Measurements from ENCODE around the gene GUCA2A. TPM values are rescaled to one million over a fixed set of nuclear protein-coding genes. Genes with fewer than 3 reads are reported as not detected.

GUCA2A gene
- total RNA-seq, 8 experiments from 2014 or later = not detected

DNA sequence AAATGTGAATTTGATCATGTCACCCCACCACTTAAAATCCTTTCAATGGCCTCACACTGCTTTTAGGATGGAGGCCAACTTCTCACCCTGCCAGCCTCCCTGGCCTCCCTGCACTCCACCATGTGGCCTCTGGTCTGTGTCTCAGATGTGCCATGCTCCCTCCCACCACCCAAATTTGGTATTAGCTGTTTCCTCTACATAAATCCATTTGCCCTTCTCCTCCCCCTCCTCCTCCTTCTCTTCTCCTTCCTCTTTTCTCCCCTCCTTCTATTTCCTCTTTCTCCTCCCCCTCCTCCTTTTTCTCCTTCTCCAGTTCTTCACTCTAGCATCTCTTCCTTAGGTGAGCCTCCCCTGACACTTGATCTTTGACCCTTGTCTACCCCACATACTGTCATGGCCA, 28.1 kb downstream of the GUCA2A start:
- Histone ChIP-seq H3K4me1 (replicated peaks in 1 of 2) (peaks cover 0 to 6% of the 10 kb centered on the region in 2 donors), H3K4me3 (no peak overlapping the region), H3K27ac (no peak overlapping the region)
- no peak for ATAC-seq (replicated peaks in 6 of 8)
- in situ Hi-C loops (cut with MboI; ENCODE audit: low pct_unique_long_range_greater_than_20kb in 2 of 9, low sequenced_read_pairs in 9 of 9, unreplicated experiment in 9 of 9) = loop anchor here in 2 of 9 experiments (25.0 kb wide), 2 partner anchors 549 to 574 kb away; no protein-coding TSS in a partner anchor

DNA sequence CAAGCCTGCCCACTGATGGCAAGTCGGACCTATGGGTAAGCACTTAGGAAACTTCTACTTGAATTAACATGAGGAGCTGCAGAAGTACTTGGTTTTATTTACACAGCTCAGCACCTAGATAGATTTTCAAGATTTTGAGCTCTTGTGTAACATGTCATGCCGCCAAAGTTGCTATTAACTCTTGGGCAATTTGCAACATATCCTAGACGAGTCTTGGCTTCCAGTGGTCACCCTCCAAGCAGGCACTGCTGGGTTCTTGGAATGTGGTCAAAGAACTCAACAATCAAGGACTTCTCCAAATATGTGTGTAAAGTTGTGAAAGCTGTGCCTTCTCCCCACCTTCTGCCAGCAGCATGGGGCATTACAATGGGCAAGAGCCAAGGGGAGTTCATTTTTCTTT, 29.1 kb downstream of the GUCA2A start:
- 14 to 93% (median 76%) methylated on average over 1 to 3 of the region's 3 CpGs; no CpG with 5 or more reads in 4 of the 10 experiments for WGBS, 10 experiments
- Histone ChIP-seq H3K27ac (no peak overlapping the region), H3K4me1 (replicated peaks in 1 of 2) (peaks cover 0 to 6% of the 10 kb centered on the region in 2 donors), H3K4me3 (no peak overlapping the region)
- in situ Hi-C loops (cut with MboI; ENCODE audit: low pct_unique_long_range_greater_than_20kb in 2 of 9, low sequenced_read_pairs in 9 of 9, unreplicated experiment in 9 of 9) = loop anchor here in 2 of 9 experiments (25.0 kb wide), 2 partner anchors 548 to 573 kb away; no protein-coding TSS in a partner anchor
- no peak for ATAC-seq (replicated peaks in 6 of 8)

DNA sequence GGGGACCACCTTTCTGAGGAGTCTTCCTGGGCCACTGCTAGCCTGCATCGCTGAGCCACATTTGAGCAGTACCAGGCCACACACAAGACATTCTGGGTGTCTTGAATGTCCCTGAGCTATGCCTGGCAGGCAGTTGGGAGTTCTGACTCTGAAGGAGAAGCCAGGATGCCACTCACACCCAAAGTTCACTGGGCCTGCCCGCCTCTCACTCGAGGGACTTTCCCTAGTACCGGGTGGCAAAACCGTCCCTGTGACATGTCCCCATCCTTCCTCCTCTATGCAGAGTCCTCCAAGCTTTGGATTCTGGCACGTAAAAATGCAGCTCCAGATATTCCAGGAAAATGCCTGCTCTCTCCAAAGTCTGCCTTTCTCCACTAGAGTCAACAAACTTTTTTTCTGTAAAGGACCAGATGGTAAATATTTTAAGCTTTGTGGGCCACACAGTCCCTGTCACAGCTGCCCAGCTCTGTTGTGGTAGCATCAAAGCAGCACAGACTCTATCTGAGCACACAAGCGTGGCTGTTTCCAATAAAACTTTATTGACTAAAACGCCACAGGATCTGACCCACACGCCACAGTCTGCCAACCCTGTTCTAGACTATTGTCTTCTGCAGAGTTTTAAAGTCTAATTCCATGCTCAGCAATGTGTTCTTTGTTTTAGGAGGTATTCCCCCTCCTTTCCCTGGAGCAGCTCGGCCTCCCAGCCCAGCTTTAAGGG, 30.6 kb downstream of the GUCA2A start:
- Histone ChIP-seq H3K4me1 (replicated peaks in 1 of 2) (peaks cover 0 to 6% of the 10 kb centered on the region in 2 donors), H3K4me3 (no peak overlapping the region), H3K27ac (no peak overlapping the region)
- in situ Hi-C loops (cut with MboI; ENCODE audit: low pct_unique_long_range_greater_than_20kb in 2 of 9, low sequenced_read_pairs in 9 of 9, unreplicated experiment in 9 of 9) = loop anchor here in 2 of 9 experiments (25.0 kb wide), 2 partner anchors 547 to 572 kb away; no protein-coding TSS in a partner anchor
- WGBS, 10 experiments = 24 to 87% (median 77%) methylated on average over 2 to 10 of the region's 10 CpGs; no CpG with 5 or more reads in 2 of the 10 experiments
- no peak for ATAC-seq (replicated peaks in 6 of 8)

DNA sequence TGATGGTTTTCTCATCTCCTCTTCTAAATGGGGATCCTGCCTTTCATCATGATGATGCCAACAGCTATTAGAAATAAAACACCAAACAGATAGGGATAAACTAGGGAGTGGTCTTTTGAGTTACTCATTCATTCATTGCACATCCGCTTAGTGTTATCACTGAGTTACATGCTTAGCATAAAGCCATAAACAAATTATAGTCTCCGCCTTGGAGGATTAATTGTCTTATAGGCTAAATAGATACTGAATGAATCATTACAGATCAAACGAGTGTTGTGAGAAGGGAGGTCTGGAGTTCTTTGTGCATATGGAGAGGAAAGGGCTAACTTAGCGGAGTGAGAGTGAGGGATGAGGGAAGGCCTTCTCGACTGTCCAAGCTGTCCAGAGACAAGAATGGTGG, 31.2 kb downstream of the GUCA2A start:
- 24 to 100% (median 72%) methylated on average over 1 to 5 of the region's 5 CpGs; no CpG with 5 or more reads in 1 of the 10 experiments for WGBS, 10 experiments
- in situ Hi-C loops (cut with MboI; ENCODE audit: low pct_unique_long_range_greater_than_20kb in 2 of 9, low sequenced_read_pairs in 9 of 9, unreplicated experiment in 9 of 9) = loop anchor here in 2 of 9 experiments (25.0 kb wide), 2 partner anchors 546 to 571 kb away; no protein-coding TSS in a partner anchor
- peak in 2 of 8 experiments; percentile 75 to 76 for ATAC-seq (replicated peaks in 6 of 8)
- Histone ChIP-seq H3K4me3 (no peak overlapping the region), H3K4me1 (replicated peaks in 1 of 2) (peaks cover 0 to 9% of the 10 kb centered on the region in 2 donors), H3K27ac (no peak overlapping the region)

DNA sequence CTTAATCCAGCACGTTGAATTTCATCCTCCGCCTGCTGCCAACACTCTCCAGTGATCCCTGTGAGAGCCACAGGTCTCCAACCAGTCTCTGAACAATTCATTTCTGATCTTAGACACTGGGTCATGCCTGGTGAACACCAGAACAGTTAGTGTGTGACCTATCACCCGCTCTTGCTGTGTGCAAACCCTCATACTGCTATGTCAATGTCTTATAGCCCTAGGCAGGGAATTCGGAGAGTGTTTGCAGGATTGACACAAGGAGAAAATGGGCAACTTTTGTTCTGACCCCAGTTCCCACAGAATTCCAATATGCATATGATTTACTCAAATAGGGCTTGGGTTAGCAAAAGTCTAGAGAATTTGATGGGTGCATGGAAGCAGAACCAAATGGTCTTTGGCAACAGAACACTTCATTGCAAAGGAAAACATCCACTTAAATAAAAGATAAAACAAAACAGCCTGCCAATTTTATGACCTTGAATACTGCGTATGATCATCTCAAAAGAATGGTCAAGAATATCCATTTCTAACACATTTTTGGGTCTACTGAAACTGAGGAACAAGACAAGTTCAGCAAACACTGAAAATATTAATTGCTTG, 34.4 kb downstream of the GUCA2A start:
- in situ Hi-C loops (cut with MboI; ENCODE audit: low pct_unique_long_range_greater_than_20kb in 2 of 9, low sequenced_read_pairs in 9 of 9, unreplicated experiment in 9 of 9) = loop anchor here in 2 of 9 experiments (25.0 kb wide), 2 partner anchors 543 to 568 kb away; no protein-coding TSS in a partner anchor
- WGBS, 10 experiments = 0 to 100% (median 86%) methylated on average over 1 to 5 of the region's 5 CpGs; no CpG with 5 or more reads in 1 of the 10 experiments
- Histone ChIP-seq H3K4me3 (no peak overlapping the region), H3K4me1 (replicated peaks in 1 of 2) (peaks cover 0 to 12% of the 10 kb centered on the region in 2 donors), H3K27ac (no peak overlapping the region)
- ATAC-seq (replicated peaks in 6 of 8) = no peak

DNA sequence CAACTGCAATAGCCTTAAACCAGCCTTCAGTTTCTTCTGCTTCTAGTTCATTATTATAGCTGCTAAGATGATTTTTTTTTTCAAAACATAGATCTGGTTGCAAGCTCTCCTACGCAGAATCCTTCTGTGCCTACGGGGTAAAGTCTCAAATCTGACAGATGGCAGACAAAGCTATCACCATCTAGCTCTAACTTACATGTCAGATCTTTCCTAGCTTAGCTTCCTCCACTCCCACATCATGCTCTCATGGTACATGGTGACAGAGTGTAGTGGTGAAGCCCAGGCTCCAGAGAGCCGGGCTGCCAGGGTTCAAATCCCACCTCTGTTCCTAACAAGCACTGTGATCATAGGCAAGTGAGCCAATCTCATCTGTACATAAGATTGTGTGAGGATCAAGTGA, 35.6 kb downstream of the GUCA2A start:
- H3K27ac ChIP-seq = no peak overlapping the region
- ATAC-seq (replicated peaks in 6 of 8) = no peak
- in situ Hi-C loops (cut with MboI; ENCODE audit: low pct_unique_long_range_greater_than_20kb in 2 of 9, low sequenced_read_pairs in 9 of 9, unreplicated experiment in 9 of 9) = loop anchor here in 2 of 9 experiments (25.0 kb wide), 2 partner anchors 542 to 567 kb away; no protein-coding TSS in a partner anchor
- no peak overlapping the region for H3K4me3 ChIP-seq
- H3K4me1 ChIP-seq (replicated peaks in 1 of 2) = peaks cover 0 to 12% of the 10 kb centered on the region in 2 donors
- WGBS, 10 experiments = 0 to 90% (median 72%) methylated on average over 1 to 3 of the region's 3 CpGs; no CpG with 5 or more reads in 3 of the 10 experiments

DNA sequence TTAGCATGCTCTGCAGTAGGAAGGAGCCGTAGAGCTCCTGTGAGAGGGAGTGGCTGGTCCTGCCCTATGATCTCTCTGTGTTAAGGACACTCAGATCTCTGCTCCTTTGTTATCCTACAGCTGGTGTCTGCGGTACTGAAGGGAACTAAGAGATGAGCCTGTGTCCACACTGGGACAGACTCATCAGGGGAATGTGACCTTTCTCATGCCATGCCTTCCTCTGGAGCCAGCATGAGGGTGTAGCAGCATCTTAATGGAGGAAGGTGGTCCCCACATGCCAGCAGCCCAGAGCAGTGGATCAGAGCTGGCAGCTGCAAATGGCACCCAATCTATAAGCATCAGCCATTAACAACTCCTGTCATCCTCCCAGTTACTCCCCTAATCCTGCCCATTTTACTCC, 36.0 kb downstream of the GUCA2A start:
- WGBS, 10 experiments = 17 to 72% (median 50%) methylated on average over 1 to 2 of the region's 2 CpGs; no CpG with 5 or more reads in 4 of the 10 experiments
- H3K4me3 ChIP-seq = no peak overlapping the region
- in situ Hi-C loops (cut with MboI; ENCODE audit: low pct_unique_long_range_greater_than_20kb in 2 of 9, low sequenced_read_pairs in 9 of 9, unreplicated experiment in 9 of 9) = loop anchor here in 2 of 9 experiments (25.0 kb wide), 2 partner anchors 541 to 566 kb away; no protein-coding TSS in a partner anchor
- no peak overlapping the region for H3K27ac ChIP-seq
- peak in 3 of 8 experiments; percentile 32 to 59 (median 45) for ATAC-seq (replicated peaks in 6 of 8)
- H3K4me1 ChIP-seq (replicated peaks in 1 of 2) = peaks cover 0 to 12% of the 10 kb centered on the region in 2 donors

DNA sequence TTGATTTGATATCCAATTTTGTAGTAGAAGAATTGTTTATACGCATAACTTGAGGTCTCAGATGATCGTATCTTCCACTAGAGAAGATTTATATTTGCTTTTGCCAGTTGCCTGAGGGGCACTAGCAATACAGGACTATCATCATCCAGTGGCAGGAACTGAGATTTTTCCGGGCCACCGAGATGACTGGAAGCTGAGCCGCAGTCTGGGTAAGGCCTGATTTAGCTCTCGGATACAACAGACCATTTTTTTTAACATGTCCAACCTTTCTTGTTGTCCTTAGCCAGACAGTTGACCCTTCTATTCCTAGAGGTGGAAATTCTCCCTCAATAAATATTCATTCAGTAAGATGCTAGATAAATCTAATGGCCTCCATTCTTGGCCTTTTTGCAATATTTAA, 36.8 kb downstream of the GUCA2A start:
- Histone ChIP-seq H3K4me1 (replicated peaks in 1 of 2) (peaks cover 0 to 12% of the 10 kb centered on the region in 2 donors), H3K27ac (no peak overlapping the region), H3K4me3 (no peak overlapping the region)
- peak in 2 of 8 experiments; percentile 24 to 73 for ATAC-seq (replicated peaks in 6 of 8)
- in situ Hi-C loops (cut with MboI; ENCODE audit: low pct_unique_long_range_greater_than_20kb in 2 of 9, low sequenced_read_pairs in 9 of 9, unreplicated experiment in 9 of 9) = loop anchor here in 2 of 9 experiments (25.0 kb wide), 2 partner anchors 540 to 565 kb away; no protein-coding TSS in a partner anchor
- WGBS, 10 experiments = 40 to 92% (median 80%) methylated on average over 1 to 6 of the region's 6 CpGs

DNA sequence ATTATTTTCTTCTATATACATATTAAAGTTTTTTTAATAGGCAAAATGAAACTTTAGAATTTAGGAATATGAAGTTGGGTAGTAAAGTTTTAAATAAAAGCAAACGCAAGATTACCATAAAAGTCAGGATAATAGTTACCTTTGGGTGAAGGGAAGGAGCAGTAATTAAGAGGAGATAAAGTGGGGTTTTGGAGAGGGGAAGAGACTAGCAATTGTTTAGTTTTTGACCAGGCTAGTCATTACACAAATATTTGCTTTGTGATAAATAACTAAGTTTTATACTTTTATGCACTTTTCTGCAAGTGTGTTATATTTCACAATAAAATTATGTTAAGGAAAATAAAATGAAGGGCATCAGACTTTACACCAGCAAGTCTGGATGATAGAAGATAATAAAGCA, 39.0 kb downstream of the GUCA2A start:
- in situ Hi-C loops (cut with MboI; ENCODE audit: low pct_unique_long_range_greater_than_20kb in 2 of 9, low sequenced_read_pairs in 9 of 9, unreplicated experiment in 9 of 9) = loop anchor here in 2 of 9 experiments (25.0 kb wide), 2 partner anchors 538 to 563 kb away; no protein-coding TSS in a partner anchor
- ATAC-seq (replicated peaks in 6 of 8) = no peak
- peaks cover 0 to 12% of the 10 kb centered on the region in 2 donors for H3K4me1 ChIP-seq (replicated peaks in 1 of 2)
- no peak overlapping the region for H3K27ac ChIP-seq
- H3K4me3 ChIP-seq = no peak overlapping the region
- WGBS, 10 experiments = 0 to 100% (median 91%) methylated on average over 1 of the region's 1 CpG; no CpG with 5 or more reads in 1 of the 10 experiments

DNA sequence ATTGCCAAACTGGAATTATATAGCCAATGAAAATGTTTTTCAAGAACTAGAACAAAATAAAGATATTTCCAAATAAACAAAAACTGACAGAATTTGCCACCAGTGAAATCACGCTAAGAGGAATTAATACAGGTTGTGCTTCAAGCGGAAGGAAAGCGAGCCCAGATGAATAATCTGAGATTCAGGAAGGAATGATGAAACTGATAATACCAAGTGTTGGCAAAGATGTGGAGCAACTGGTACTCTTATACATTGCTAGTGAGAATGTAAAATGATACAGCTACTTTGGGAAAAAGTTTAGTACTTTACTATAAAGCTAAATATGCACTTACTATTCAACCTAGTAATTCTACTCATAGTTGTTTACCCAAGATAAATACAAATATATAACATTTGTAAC, 42.1 kb downstream of the GUCA2A start:
- Histone ChIP-seq H3K4me3 (no peak overlapping the region), H3K27ac (no peak overlapping the region), H3K4me1 (replicated peaks in 1 of 2) (no peaks in the 10 kb centered on the region)
- WGBS, 10 experiments = 62 to 100% (median 95%) methylated on average over 2 to 3 of the region's 3 CpGs
- no peak for ATAC-seq (replicated peaks in 6 of 8)
- in situ Hi-C loops (cut with MboI; ENCODE audit: low pct_unique_long_range_greater_than_20kb in 2 of 9, low sequenced_read_pairs in 9 of 9, unreplicated experiment in 9 of 9) = no loop called here

DNA sequence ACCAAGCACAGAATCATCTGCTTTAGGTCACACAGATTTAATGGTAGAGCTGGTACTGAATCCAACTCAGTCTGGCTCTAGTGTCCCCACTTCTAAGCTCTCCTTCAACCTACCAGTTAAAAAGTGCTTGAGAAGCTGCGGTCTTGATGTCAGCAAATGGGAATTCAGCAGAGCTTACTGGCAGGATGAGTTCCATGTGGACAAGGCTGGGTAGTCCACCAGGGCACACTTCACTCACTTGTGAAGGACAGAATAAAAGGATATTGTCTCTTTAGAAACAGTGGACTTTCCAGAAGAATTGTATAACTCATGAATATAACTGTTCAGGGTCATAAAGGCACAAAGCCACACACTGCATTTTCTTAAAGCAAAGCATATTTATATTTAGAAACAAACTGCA, 46.4 kb downstream of the GUCA2A start:
- H3K27ac ChIP-seq = no peak overlapping the region
- in situ Hi-C loops (cut with MboI; ENCODE audit: low pct_unique_long_range_greater_than_20kb in 2 of 9, low sequenced_read_pairs in 9 of 9, unreplicated experiment in 9 of 9) = no loop called here
- H3K4me3 ChIP-seq = no peak overlapping the region
- H3K4me1 ChIP-seq (replicated peaks in 1 of 2) = no peaks in the 10 kb centered on the region
- peak in 3 of 8 experiments; percentile 31 to 67 (median 57) for ATAC-seq (replicated peaks in 6 of 8)
- WGBS, 10 experiments = 0 to 100% (median 60%) methylated on average over 1 of the region's 1 CpG; no CpG with 5 or more reads in 3 of the 10 experiments

DNA sequence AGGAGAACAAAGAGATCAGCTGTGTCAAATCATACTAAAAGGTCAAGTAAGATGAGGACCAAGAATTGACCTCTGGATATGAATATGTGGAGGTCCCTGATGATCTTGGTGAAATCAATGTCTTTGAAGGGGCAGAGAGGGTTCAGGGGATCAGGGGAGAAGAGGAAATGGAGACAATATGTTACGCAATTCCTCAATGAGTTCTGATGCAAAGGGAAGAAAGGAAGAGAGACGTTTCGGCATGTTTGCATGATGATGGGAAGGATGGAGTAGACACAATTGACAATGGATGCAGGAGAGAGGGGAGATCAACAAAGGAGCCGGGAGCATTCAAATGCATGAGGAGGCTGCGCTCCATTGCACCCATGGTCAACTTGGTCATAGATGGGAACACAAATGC, 47.3 kb downstream of the GUCA2A start:
- in situ Hi-C loops (cut with MboI; ENCODE audit: low pct_unique_long_range_greater_than_20kb in 2 of 9, low sequenced_read_pairs in 9 of 9, unreplicated experiment in 9 of 9) = no loop called here
- no peak overlapping the region for H3K4me3 ChIP-seq
- no peak overlapping the region for H3K27ac ChIP-seq
- WGBS, 10 experiments = 53 to 87% (median 64%) methylated on average over 1 to 5 of the region's 5 CpGs; no CpG with 5 or more reads in 2 of the 10 experiments
- H3K4me1 ChIP-seq (replicated peaks in 1 of 2) = no peaks in the 10 kb centered on the region
- ATAC-seq (replicated peaks in 6 of 8) = no peak

DNA sequence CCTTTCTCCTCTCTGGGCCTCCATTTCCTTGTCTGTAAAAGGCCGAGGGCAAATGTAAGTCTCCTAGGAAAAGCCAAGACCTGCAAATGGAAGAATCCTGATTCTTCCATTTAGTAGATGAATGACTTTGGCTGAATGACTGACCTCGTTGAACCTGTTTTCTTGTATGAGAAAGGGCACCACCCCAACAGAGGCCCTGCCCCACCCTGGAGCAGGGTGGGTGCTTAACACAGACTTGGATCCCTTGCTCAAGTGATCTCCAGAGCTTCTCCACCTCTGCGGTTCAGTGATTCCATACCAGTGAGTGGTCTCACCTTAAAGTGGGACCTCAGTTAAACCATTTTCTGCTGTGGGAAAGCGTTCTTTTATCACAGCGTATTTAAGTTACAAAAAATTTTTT, 50.3 kb downstream of the GUCA2A start:
- in situ Hi-C loops (cut with MboI; ENCODE audit: low pct_unique_long_range_greater_than_20kb in 2 of 9, low sequenced_read_pairs in 9 of 9, unreplicated experiment in 9 of 9) = no loop called here
- Histone ChIP-seq H3K4me1 (replicated peaks in 1 of 2) (no peaks in the 10 kb centered on the region), H3K27ac (no peak overlapping the region), H3K4me3 (no peak overlapping the region)
- WGBS, 10 experiments = 49 to 100% (median 81%) methylated on average over 1 to 5 of the region's 5 CpGs
- ATAC-seq (replicated peaks in 6 of 8) = peak in 2 of 8 experiments; percentile 32 to 65
